GM21447 (cell line): ENCODE measurements around the gene TBX5.

ENCODE experiments used
- ATAC-seq: cut with Tn5 transposase; IDR thresholded peaks from one replicate; pipeline ENCODE4 v1.9.1; 2021; ENCODE audit not compliant: unreplicated experiment

The TBX5 gene

GRCh38 chr12:114405519-114406271 lies at the start of gene TBX5:
TBX5 (minus strand) TSS chr12:114406144; CDS start chr12:114403898, 2,246 bp downstream.
- ATAC-seq = no peak

GRCh38 chr12:114451657-114452056 lies 45.7 kb upstream of the TBX5 start:
- no peak for ATAC-seq

GRCh38 chr12:114450515-114451300 lies 44.8 kb upstream of the TBX5 start:
- no peak for ATAC-seq

GRCh38 chr12:114450019-114450418 lies 44.1 kb upstream of the TBX5 start:
- no peak for ATAC-seq

GRCh38 chr12:114448618-114448933 lies 42.6 kb upstream of the TBX5 start:
- no peak for ATAC-seq

- no peak for ATAC-seq
Observed at GRCh38 chr12:114447799-114448617, 42.1 kb upstream of the TBX5 start.

- ATAC-seq = no peak
Observed at GRCh38 chr12:114447274-114447716, 41.4 kb upstream of the TBX5 start.

GRCh38 chr12:114445401-114446323 lies 39.7 kb upstream of the TBX5 start:
- no peak for ATAC-seq

- ATAC-seq = no peak
Observed at GRCh38 chr12:114444422-114445279, 38.7 kb upstream of the TBX5 start.

- no peak for ATAC-seq
Observed at GRCh38 chr12:114443607-114444421, 37.9 kb upstream of the TBX5 start.

- no peak for ATAC-seq
Observed at GRCh38 chr12:114442578-114442977, 36.6 kb upstream of the TBX5 start.

GRCh38 chr12:114441545-114441944 lies 35.6 kb upstream of the TBX5 start:
- ATAC-seq = no peak

GRCh38 chr12:114441039-114441383 lies 35.1 kb upstream of the TBX5 start:
- ATAC-seq = no peak

- no peak for ATAC-seq
Observed at GRCh38 chr12:114440270-114441038, 34.5 kb upstream of the TBX5 start.

- ATAC-seq = no peak
Observed at GRCh38 chr12:114439817-114440216, 33.9 kb upstream of the TBX5 start.

- no peak for ATAC-seq
Observed at GRCh38 chr12:114439261-114439683, 33.3 kb upstream of the TBX5 start.

- ATAC-seq = no peak
Observed at GRCh38 chr12:114438635-114439256, 32.8 kb upstream of the TBX5 start.

GRCh38 chr12:114434341-114434740 lies 28.4 kb upstream of the TBX5 start:
- ATAC-seq = no peak
